OCI-LY7 (cell line): ENCODE data around the gene IL1RAPL1. TPM values are rescaled to one million over a fixed set of nuclear protein-coding genes. Genes with fewer than 3 reads are reported as not detected.

Experiments used
- BruUV-seq: library from RNA; stranded (reverse); fragments of 400-500 nt; replicated peaks from 2 replicates; lab custom pipeline; 2021; lab: Mats Ljungman, UMichigan
- CTCF ChIA-PET: fragments of 300-600 bp; sonication (Branson Sonifier 250); formaldehyde crosslinking; loops from one replicate; lab custom pipeline; 2022; ENCODE audit warnings: antibody characterized with exemption; ENCODE audit not compliant: unreplicated experiment; lab: Charles Lee
- POLR2A ChIA-PET: fragments of 300-600 bp; sonication (Branson Sonifier 250); formaldehyde crosslinking; loops from one replicate; lab custom pipeline; 2022; ENCODE audit warnings: antibody characterized with exemption; lab: Charles Lee
- DNase-seq: peaks from one replicate; pipeline ENCODE4 v3.0.0-alpha.2; 2015; ENCODE audit warnings: low spot score
- H2AFZ ChIP-seq: fragments of 200-600 bp; sonication (generic), shearing (Covaris generic); 2 replicates; pipeline ENCODE4 v1.6.1; 2014; ENCODE audit warnings: mild to moderate bottlenecking, antibody characterized with exemption, low read length, moderate library complexity
- H3K27ac ChIP-seq: fragments of 200-600 bp; sonication (generic); 2 replicates; pipeline ENCODE4 v1.5.1; 2014; ENCODE audit warnings: mixed run types, low read depth, mild to moderate bottlenecking, moderate library complexity, low read length, inconsistent platforms; ENCODE audit not compliant: poor library complexity, severe bottlenecking
- H3K36me3 ChIP-seq: fragments of 200-600 bp; sonication (generic); 2 replicates; pipeline ENCODE4 v1.6.1; 2014; ENCODE audit warnings: mild to moderate bottlenecking, antibody characterized with exemption, low read length, moderate library complexity, mixed read lengths; ENCODE audit not compliant: insufficient read depth
- H3K4me1 ChIP-seq: fragments of 200-600 bp; sonication (generic); 2 replicates; pipeline ENCODE4 v1.5.1; 2014; ENCODE audit warnings: mild to moderate bottlenecking, low read length; ENCODE audit not compliant: insufficient read depth, poor library complexity, severe bottlenecking
- H3K4me2 ChIP-seq: fragments of 200-600 bp; sonication (generic); 2 replicates; pipeline ENCODE4 v1.6.1; 2014; ENCODE audit warnings: mild to moderate bottlenecking, low read length
- H3K4me3 ChIP-seq: fragments of 200-600 bp; sonication (generic); 2 replicates; pipeline ENCODE4 v1.5.1; 2014; ENCODE audit warnings: mild to moderate bottlenecking, low read depth, low read length; ENCODE audit not compliant: poor library complexity, severe bottlenecking
- H3K79me2 ChIP-seq: fragments of 200-600 bp; sonication (generic); 2 replicates; pipeline ENCODE4 v1.6.1; 2016; ENCODE audit warnings: low read depth, mild to moderate bottlenecking, low read length, moderate library complexity, mixed read lengths; ENCODE audit not compliant: insufficient read depth
- H3K9me2 ChIP-seq: fragments of 200-600 bp; sonication (generic); 2 replicates; pipeline ENCODE4 v1.6.1; 2016; ENCODE audit warnings: mild to moderate bottlenecking, low read length, mixed read lengths; ENCODE audit not compliant: insufficient read depth
- H3K9me3 ChIP-seq: fragments of 200-600 bp; sonication (generic); 2 replicates; pipeline ENCODE4 v1.6.1; 2014; ENCODE audit warnings: mild to moderate bottlenecking, mixed run types, low read length, mixed read lengths
- H4K20me1 ChIP-seq: fragments of 200-600 bp; sonication (generic); 2 replicates; pipeline ENCODE4 v1.6.1; 2014; ENCODE audit warnings: mild to moderate bottlenecking, antibody characterized with exemption, low read length, moderate library complexity, mixed read lengths; ENCODE audit not compliant: insufficient read depth
- CTCF ChIP-seq: fragments of 200-600 bp; sonication (generic); conservative IDR thresholded peaks from 2 replicates; pipeline ENCODE4 v1.5.1; 2014; ENCODE audit warnings: mild to moderate bottlenecking, antibody characterized with exemption, low read length, moderate library complexity, mixed read lengths
- EZH2phosphoT487 ChIP-seq: fragments of 200-600 bp; sonication (generic); IDR thresholded peaks from 2 replicates; pipeline ENCODE4 v1.6.1; 2018; ENCODE audit warnings: low read depth, borderline replicate concordance, mild to moderate bottlenecking, mixed run types, antibody characterized with exemption, low read length, moderate library complexity, mixed read lengths
- intact Hi-C: fragments of 100-400 bp; cut with micrococcal nuclease; formaldehyde crosslinking; loops from one replicate; pipeline ENCODE4 v1.10.0; 2022; ENCODE audit not compliant: unreplicated experiment
- total RNA-seq, 2 experiments: library from RNA; depleted of rRNA in 1 of 2; stranded (reverse); fragments of >200 nt in 1 of 2; shearing (Covaris generic) in 1 of 2; gene quantifications; 2 replicates each; pipeline ENCODE4 v1.2.3, GENCODE V29; 2014 to 2022

IL1RAPL1 gene
- total RNA-seq, 2 experiments from 2014 or later: not detected

- H3K9me2 ChIP-seq: no peaks in the 10 kb centered on the region
- ChIA-PET POLR2A (no interaction called here), CTCF (no interaction called here)
- no peaks in the 10 kb centered on the region for H3K9me3 ChIP-seq
- no peak overlapping the region for H3K4me3 ChIP-seq
- TF ChIP-seq EZH2phosphoT487 (no peak), CTCF (no peak)
- no peak overlapping the region for H3K27ac ChIP-seq
- no peaks in the 10 kb centered on the region for H3K36me3 ChIP-seq
- H2AFZ ChIP-seq: no peak overlapping the region
- no peak overlapping the region for H3K4me2 ChIP-seq
- H3K4me1 ChIP-seq: no peaks in the 10 kb centered on the region
- no peak for DNase-seq
- no TSS peak for BruUV-seq
- intact Hi-C loops: no loop called here
- H4K20me1 ChIP-seq: no peaks in the 10 kb centered on the region
- no peaks in the 10 kb centered on the region for H3K79me2 ChIP-seq
These were observed 1017.1 kb downstream of the IL1RAPL1 start for GRCh38 chrX:29604381-29604780.

- TF ChIP-seq EZH2phosphoT487 (no peak), CTCF (no peak)
- no peaks in the 10 kb centered on the region for H3K79me2 ChIP-seq
- H3K4me2 ChIP-seq: no peak overlapping the region
- no peak overlapping the region for H3K27ac ChIP-seq
- ChIA-PET CTCF (no interaction called here), POLR2A (no interaction called here)
- H3K4me3 ChIP-seq: no peak overlapping the region
- H3K9me3 ChIP-seq: no peaks in the 10 kb centered on the region
- H3K9me2 ChIP-seq: no peaks in the 10 kb centered on the region
- intact Hi-C loops: no loop called here
- no TSS peak for BruUV-seq
- no peaks in the 10 kb centered on the region for H3K36me3 ChIP-seq
- no peak overlapping the region for H2AFZ ChIP-seq
- no peaks in the 10 kb centered on the region for H3K4me1 ChIP-seq
- no peak for DNase-seq
- H4K20me1 ChIP-seq: no peaks in the 10 kb centered on the region
These were observed 1030.0 kb downstream of the IL1RAPL1 start for GRCh38 chrX:29617276-29617675.

DNA sequence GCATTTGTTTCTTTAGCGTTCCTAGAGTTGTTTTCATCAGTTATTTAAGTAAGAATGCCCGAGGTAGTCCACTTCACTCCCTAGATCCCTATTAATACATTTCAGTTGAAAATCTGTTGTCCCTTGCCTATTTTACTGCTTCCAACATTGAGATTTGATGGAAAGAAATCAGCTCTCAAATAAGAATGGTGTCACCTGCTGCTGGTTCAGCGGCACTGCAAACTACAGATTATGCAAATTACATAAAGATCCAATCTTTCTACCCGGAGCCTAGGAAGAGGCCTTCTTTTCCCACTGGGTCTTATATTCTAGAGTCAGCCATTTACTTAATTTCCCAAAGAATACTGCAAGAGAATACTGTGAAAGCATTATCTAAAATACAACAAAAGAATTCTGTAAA, 1030.5 kb downstream of the IL1RAPL1 start:
- no peaks in the 10 kb centered on the region for H3K4me1 ChIP-seq
- H4K20me1 ChIP-seq: no peaks in the 10 kb centered on the region
- CTCF ChIA-PET: no interaction called here
- BruUV-seq: no TSS peak
- no peak overlapping the region for H3K4me3 ChIP-seq
- H3K9me2 ChIP-seq: no peaks in the 10 kb centered on the region
- no peak overlapping the region for H3K27ac ChIP-seq
- H3K9me3 ChIP-seq: no peaks in the 10 kb centered on the region
- no peak overlapping the region for H2AFZ ChIP-seq
- TF ChIP-seq CTCF: no peak
- TF ChIP-seq EZH2phosphoT487: no peak
- no peaks in the 10 kb centered on the region for H3K36me3 ChIP-seq
- H3K4me2 ChIP-seq: no peak overlapping the region
- intact Hi-C loops: no loop called here
- no peak for DNase-seq
- POLR2A ChIA-PET: no interaction called here
- H3K79me2 ChIP-seq: no peaks in the 10 kb centered on the region
